Liver (tissue), 9 donors: ENCODE results near the gene PCDHA13. TPM values are rescaled to one million over a fixed set of nuclear protein-coding genes. Genes with fewer than 3 reads are reported as not detected.

Source experiments
- DNase-seq: peaks from one replicate; pipeline ENCODE4 v3.0.0-alpha.2; 2017; ENCODE audit warnings: low spot score
- H3K27ac ChIP-seq, 2 donors: one replicate each; pipeline ENCODE4 v1.7.0; 2013; ENCODE audit warnings: inconsistent platforms in 2 of 2, low read length in 2 of 2, control low read depth in 1 of 2, low read depth in 1 of 2, mild to moderate bottlenecking in 1 of 2
- H3K27me3 ChIP-seq, 4 donors: one replicate each; pipeline versions ENCODE4 v1.6.1 to v1.7.0; 2013; ENCODE audit warnings: low read length in 3 of 4, inconsistent platforms in 1 of 4, mild to moderate bottlenecking in 1 of 4, moderate library complexity in 1 of 4; ENCODE audit not compliant: control insufficient read depth in 4 of 4, insufficient read depth in 4 of 4
- H3K36me3 ChIP-seq, 4 donors: one replicate each; pipeline versions ENCODE4 v1.6.1 to v1.7.0; 2013; ENCODE audit warnings: low read length in 3 of 4, mild to moderate bottlenecking in 3 of 4, low read depth in 1 of 4, moderate library complexity in 1 of 4; ENCODE audit not compliant: control insufficient read depth in 4 of 4, insufficient read depth in 3 of 4
- H3K4me1 ChIP-seq, 4 donors: one replicate each; pipeline versions ENCODE4 v1.6.1 to v1.7.0; 2013; ENCODE audit warnings: low read length in 3 of 4, mild to moderate bottlenecking in 3 of 4, moderate library complexity in 1 of 4; ENCODE audit not compliant: control insufficient read depth in 4 of 4, insufficient read depth in 4 of 4
- H3K4me3 ChIP-seq, 3 donors: one replicate each; pipeline versions ENCODE4 v1.6.1 to v1.7.0; 2013; ENCODE audit warnings: low read length in 3 of 3, control low read depth in 1 of 3, low read depth in 1 of 3, mild to moderate bottlenecking in 1 of 3
- H3K9ac ChIP-seq, 2 donors: one replicate each; pipeline ENCODE4 v1.7.0; 2013; ENCODE audit warnings: low read length in 2 of 2, mild to moderate bottlenecking in 2 of 2, moderate library complexity in 2 of 2, control low read depth in 1 of 2, low read depth in 1 of 2
- H3K9me3 ChIP-seq, 4 donors: one replicate each; pipeline versions ENCODE4 v1.6.1 to v1.7.0; 2013; ENCODE audit warnings: low read length in 3 of 4; ENCODE audit not compliant: control insufficient read depth in 4 of 4
- ATF3 ChIP-seq: IDR thresholded peaks from 2 replicates; pipeline ENCODE4 v1.6.1; 2016; ENCODE audit warnings: antibody characterized with exemption
- CTCF ChIP-seq: fragments of 150-350 bp; IDR thresholded peaks from 2 replicates; pipeline ENCODE4 v1.5.1; 2017; ENCODE audit warnings: improper control_type of control experiment, low read depth, low read length; ENCODE audit not compliant: missing input control
- EGR1 ChIP-seq, 2 donors: IDR thresholded peaks; 2 replicates each; pipeline ENCODE4 v1.6.1; 2016 to 2018; ENCODE audit warnings: antibody characterized with exemption in 2 of 2, low read depth in 2 of 2
- FOXA1 ChIP-seq: IDR thresholded peaks from 2 replicates; pipeline ENCODE4 v1.6.1; 2016; ENCODE audit warnings: antibody characterized with exemption
- FOXA2 ChIP-seq: IDR thresholded peaks from 2 replicates; pipeline ENCODE4 v1.6.1; 2016; ENCODE audit warnings: antibody characterized with exemption
- GABPA ChIP-seq, 2 donors: IDR thresholded peaks in 1 of 2; conservative IDR thresholded peaks in 1 of 2; 2 replicates each; pipeline ENCODE4 v1.6.1; 2016; ENCODE audit warnings: antibody characterized with exemption in 2 of 2, mild to moderate bottlenecking in 1 of 2, moderate library complexity in 1 of 2
- HNF4A ChIP-seq, 2 donors: conservative IDR thresholded peaks; 2 replicates each; pipeline ENCODE4 v1.6.1; 2016; ENCODE audit warnings: antibody characterized with exemption in 2 of 2, mild to moderate bottlenecking in 2 of 2
- HNF4G ChIP-seq: IDR thresholded peaks from 2 replicates; pipeline ENCODE4 v1.6.1; 2016; ENCODE audit warnings: antibody characterized with exemption
- JUND ChIP-seq, 2 donors: IDR thresholded peaks; 2 replicates each; pipeline ENCODE4 v1.6.1; 2016; ENCODE audit warnings: antibody characterized with exemption in 2 of 2
- MAX ChIP-seq: IDR thresholded peaks from 2 replicates; pipeline ENCODE4 v1.6.1; 2016; ENCODE audit warnings: antibody characterized with exemption
- NR2F2 ChIP-seq: IDR thresholded peaks from 2 replicates; pipeline ENCODE4 v1.6.1; 2016; ENCODE audit warnings: antibody characterized with exemption
- RAD21 ChIP-seq, 2 donors: IDR thresholded peaks; 2 replicates each; pipeline ENCODE4 v1.6.1; 2016; ENCODE audit warnings: antibody characterized with exemption in 2 of 2, mild to moderate bottlenecking in 2 of 2
- RXRA ChIP-seq, 2 donors: IDR thresholded peaks; 2 replicates each; pipeline ENCODE4 v1.6.1; 2017 to 2018; ENCODE audit warnings: antibody characterized with exemption in 2 of 2, mild to moderate bottlenecking in 1 of 2
- SP1 ChIP-seq: IDR thresholded peaks from 2 replicates; pipeline ENCODE4 v1.6.1; 2018; ENCODE audit warnings: antibody characterized with exemption, mild to moderate bottlenecking
- TAF1 ChIP-seq: conservative IDR thresholded peaks from 2 replicates; pipeline ENCODE4 v1.6.1; 2016; ENCODE audit warnings: antibody characterized with exemption, mild to moderate bottlenecking
- YY1 ChIP-seq: IDR thresholded peaks from 2 replicates; pipeline ENCODE4 v1.6.1; 2016; ENCODE audit warnings: antibody characterized with exemption, mild to moderate bottlenecking
- ZBTB33 ChIP-seq: IDR thresholded peaks from 2 replicates; pipeline ENCODE4 v1.6.1; 2016; ENCODE audit warnings: antibody characterized with exemption
- WGBS: extraction: QIAGEN DNeasy Blood & Tissue Kit; methylation state at CpG from one replicate; pipeline ENCODE4 v1.1.7; 2013; 5-methylcytosine and 5-hydroxymethylcytosine counted together
- polyA plus RNA-seq, 2 donors: library from polyadenylated mRNA; stranded (reverse) in 1 of 2; unstranded in 1 of 2; fragments of 200-250 nt in 1 of 2; fragments of >200 nt in 1 of 2; fragmentation: Nextera tagmentation in 1 of 2; extraction: Ambion mirVana in 1 of 2; gene quantifications; one replicate each; pipeline versions ENCODE4 v1.2.1 to v1.2.3, GENCODE V29; 2013 to 2015
- total RNA-seq, 2 donors: library from RNA; depleted of rRNA; stranded (reverse); fragments of >200 nt; gene quantifications; one replicate each; pipeline ENCODE4 v1.2.3, GENCODE V29; 2014
- TF ChIP-seq, protein P1 (sequence below): IDR thresholded peaks from 2 replicates; pipeline ENCODE4 v1.6.1; 2016; ENCODE audit warnings: antibody characterized with exemption, mild to moderate bottlenecking
- donor health status: healthy.
- donor health status: healthy.
- donor health status: healthy.
- donor health status: healthy.
- donor health status: healthy.

PCDHA13 gene
- total and polyA plus RNA-seq, 4 donors = 0.03 to 0.17 (median 0.07) TPM; not detected in 1

DNA sequence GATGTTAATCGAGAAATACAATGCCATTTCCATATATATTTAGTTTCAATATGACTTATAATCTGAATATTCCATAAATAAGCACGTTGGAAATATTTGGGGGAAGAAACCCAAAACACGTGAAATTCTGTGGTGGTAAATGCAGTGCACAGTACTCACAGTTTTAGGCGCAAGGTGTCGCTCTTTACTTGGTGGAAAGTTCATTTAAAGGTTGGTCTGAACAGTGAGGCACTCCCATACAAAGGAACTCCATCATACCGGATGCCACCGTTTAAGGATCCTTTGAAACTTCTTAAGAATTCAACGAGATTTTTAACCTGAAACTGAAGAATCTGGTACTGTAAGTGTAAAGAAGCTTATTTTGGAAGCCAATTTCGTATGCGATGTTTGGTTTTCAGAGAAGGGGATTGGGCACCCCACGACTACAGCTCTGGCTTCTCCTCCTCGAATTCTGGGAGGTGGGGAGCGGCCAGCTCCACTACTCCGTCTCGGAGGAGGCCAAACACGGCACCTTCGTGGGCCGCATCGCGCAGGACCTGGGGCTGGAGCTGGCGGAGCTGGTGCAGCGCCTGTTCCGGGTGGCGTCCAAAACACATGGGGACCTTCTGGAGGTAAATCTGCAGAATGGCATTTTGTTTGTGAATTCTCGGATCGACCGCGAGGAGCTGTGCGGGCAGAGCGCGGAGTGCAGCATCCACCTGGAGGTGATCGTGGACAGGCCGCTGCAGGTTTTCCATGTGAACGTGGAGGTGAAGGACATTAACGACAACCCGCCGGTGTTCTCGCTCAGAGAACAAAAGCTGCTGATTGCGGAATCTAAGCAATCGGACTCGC, 13.0 kb upstream of the PCDHA13 start, which contains the start of gene PCDHA11:
Gene PCDHA11, plus strand, starts transcription at position 237 of the 834 bp plus-strand sequence. Its CDS starts 147 bp downstream, at position 384.
- Histone ChIP-seq H3K4me1 (no peaks in the 10 kb centered on the region), H3K27me3 (peaks cover 0 to 11% (median 5%) of the 10 kb centered on the region in 4 donors), H3K9ac (no peak within 1 kb of the TSS), H3K9me3 (peaks cover 12 to 23% (median 17%) of the 10 kb centered on the region in 4 donors), H3K4me3 (peak within 1 kb of the TSS in 1 of 3 donors; percentile 5), H3K27ac (no peak within 1 kb of the TSS), H3K36me3 (no peaks in the 10 kb centered on the region)
- no peak for TF ChIP-seq JUND (IDR thresholded peaks at IDR 0.05)
- TF ChIP-seq NR2F2 = no peak
- no peak for TF ChIP-seq RXRA (IDR thresholded peaks at IDR 0.05)
- no peak for TF ChIP-seq HNF4A (conservative IDR thresholded peaks at IDR 0.05)
- TF ChIP-seq GABPA (IDR thresholded peaks at IDR 0.05 in 1 of 2, conservative IDR thresholded peaks at IDR 0.05 in 1 of 2) = no peak
- no peak for TF ChIP-seq ZBTB33
- peak; percentile 35 to 53 for TF ChIP-seq RAD21 (IDR thresholded peaks at IDR 0.05)
- no peak for TF ChIP-seq EGR1 (IDR thresholded peaks at IDR 0.05; ENCODE audit: low read depth in 2 of 2)
- TF ChIP-seq SP1 = no peak
- TF ChIP-seq CTCF = peak; percentile 21
- TF ChIP-seq FOXA1 = no peak
- TF ChIP-seq ATF3 = no peak
- no peak for TF ChIP-seq TAF1
- TF ChIP-seq, protein P1, sequence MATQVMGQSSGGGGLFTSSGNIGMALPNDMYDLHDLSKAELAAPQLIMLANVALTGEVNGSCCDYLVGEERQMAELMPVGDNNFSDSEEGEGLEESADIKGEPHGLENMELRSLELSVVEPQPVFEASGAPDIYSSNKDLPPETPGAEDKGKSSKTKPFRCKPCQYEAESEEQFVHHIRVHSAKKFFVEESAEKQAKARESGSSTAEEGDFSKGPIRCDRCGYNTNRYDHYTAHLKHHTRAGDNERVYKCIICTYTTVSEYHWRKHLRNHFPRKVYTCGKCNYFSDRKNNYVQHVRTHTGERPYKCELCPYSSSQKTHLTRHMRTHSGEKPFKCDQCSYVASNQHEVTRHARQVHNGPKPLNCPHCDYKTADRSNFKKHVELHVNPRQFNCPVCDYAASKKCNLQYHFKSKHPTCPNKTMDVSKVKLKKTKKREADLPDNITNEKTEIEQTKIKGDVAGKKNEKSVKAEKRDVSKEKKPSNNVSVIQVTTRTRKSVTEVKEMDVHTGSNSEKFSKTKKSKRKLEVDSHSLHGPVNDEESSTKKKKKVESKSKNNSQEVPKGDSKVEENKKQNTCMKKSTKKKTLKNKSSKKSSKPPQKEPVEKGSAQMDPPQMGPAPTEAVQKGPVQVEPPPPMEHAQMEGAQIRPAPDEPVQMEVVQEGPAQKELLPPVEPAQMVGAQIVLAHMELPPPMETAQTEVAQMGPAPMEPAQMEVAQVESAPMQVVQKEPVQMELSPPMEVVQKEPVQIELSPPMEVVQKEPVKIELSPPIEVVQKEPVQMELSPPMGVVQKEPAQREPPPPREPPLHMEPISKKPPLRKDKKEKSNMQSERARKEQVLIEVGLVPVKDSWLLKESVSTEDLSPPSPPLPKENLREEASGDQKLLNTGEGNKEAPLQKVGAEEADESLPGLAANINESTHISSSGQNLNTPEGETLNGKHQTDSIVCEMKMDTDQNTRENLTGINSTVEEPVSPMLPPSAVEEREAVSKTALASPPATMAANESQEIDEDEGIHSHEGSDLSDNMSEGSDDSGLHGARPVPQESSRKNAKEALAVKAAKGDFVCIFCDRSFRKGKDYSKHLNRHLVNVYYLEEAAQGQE = no peak
- TF ChIP-seq HNF4G = no peak
- TF ChIP-seq MAX = no peak
- TF ChIP-seq FOXA2 = no peak
- no peak for TF ChIP-seq YY1
- 16% methylated on average over 41 of the region's 41 CpGs for WGBS
- DNase-seq = no peak
